RWPE2 (cell line): ENCODE data around the gene FYCO1.

Experiments
- ATAC-seq: fragments of 200-7000 bp; cut with Tn5 transposase; 3 replicates; pipeline ENCODE4 v1.9.1; 2021; ENCODE audit warnings: low read depth
- DNase-seq: peaks from one replicate; pipeline ENCODE4 v3.0.0-alpha.2; 2020; ENCODE audit warnings: low spot score
- H3K27ac ChIP-seq: fragments of 450-650 bp; 2 replicates; pipeline ENCODE4 v1.5.1; 2017; ENCODE audit warnings: mild to moderate bottlenecking; ENCODE audit not compliant: poor library complexity, severe bottlenecking
- H3K27me3 ChIP-seq: fragments of 250-450 bp; sonication (Bioruptor Pico); 2 replicates; pipeline ENCODE4 v1.5.1; 2021; ENCODE audit warnings: mild to moderate bottlenecking, moderate library complexity; ENCODE audit not compliant: insufficient read depth, poor library complexity, severe bottlenecking
- H3K36me3 ChIP-seq: fragments of 250-450 bp; sonication (Bioruptor Pico); 2 replicates; pipeline ENCODE4 v1.5.1; 2020; ENCODE audit warnings: low read depth, mild to moderate bottlenecking, moderate library complexity
- H3K4me1 ChIP-seq: fragments of 250-450 bp; sonication (Bioruptor Pico); 2 replicates; pipeline ENCODE4 v1.5.1; 2021; ENCODE audit warnings: mild to moderate bottlenecking, moderate library complexity; ENCODE audit not compliant: insufficient read depth, poor library complexity, severe bottlenecking
- H3K4me3 ChIP-seq: fragments of 250-450 bp; sonication (Bioruptor Pico); 2 replicates; pipeline ENCODE4 v1.5.1; 2021; ENCODE audit warnings: mild to moderate bottlenecking, moderate library complexity; ENCODE audit not compliant: severe bottlenecking
- H3K9me3 ChIP-seq: fragments of 250-450 bp; sonication (Bioruptor Pico); 2 replicates; pipeline ENCODE4 v1.5.1; 2021; ENCODE audit warnings: mild to moderate bottlenecking, moderate library complexity; ENCODE audit not compliant: severe bottlenecking
- TF ChIP-seq, protein P1 (sequence below): fragments of 450-650 bp; IDR thresholded peaks from one replicate; pipeline ENCODE4 v1.5.1; 2017; ENCODE audit warnings: mild to moderate bottlenecking, moderate library complexity; ENCODE audit not compliant: poor library complexity, severe bottlenecking

The FYCO1 gene

DNA sequence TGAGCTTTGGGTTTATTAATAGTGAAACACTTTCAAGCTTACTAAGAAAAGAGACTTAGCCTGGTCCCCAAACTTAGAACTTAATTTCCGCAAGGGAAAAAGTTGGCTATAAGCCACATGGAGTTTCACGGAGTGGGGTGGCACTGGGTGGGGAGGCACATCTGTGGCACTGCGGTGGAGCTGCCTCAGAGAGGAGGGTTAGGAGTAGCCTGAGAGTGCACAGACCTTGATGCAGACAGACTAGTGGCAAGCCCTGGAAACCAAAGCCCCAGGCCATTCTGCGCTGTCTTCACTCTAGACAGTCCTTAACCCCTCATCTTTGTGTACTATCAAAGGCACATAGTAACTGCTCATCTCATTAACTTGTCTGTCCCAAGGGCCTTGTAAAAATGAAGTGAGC is 30.4 kb downstream of the FYCO1 start:
- DNase-seq, result no peak
- H3K36me3 ChIP-seq, result peaks cover 51% of the 10 kb centered on the region
- H3K27me3 ChIP-seq, result no peaks in the 10 kb centered on the region
- TF ChIP-seq, protein P1, sequence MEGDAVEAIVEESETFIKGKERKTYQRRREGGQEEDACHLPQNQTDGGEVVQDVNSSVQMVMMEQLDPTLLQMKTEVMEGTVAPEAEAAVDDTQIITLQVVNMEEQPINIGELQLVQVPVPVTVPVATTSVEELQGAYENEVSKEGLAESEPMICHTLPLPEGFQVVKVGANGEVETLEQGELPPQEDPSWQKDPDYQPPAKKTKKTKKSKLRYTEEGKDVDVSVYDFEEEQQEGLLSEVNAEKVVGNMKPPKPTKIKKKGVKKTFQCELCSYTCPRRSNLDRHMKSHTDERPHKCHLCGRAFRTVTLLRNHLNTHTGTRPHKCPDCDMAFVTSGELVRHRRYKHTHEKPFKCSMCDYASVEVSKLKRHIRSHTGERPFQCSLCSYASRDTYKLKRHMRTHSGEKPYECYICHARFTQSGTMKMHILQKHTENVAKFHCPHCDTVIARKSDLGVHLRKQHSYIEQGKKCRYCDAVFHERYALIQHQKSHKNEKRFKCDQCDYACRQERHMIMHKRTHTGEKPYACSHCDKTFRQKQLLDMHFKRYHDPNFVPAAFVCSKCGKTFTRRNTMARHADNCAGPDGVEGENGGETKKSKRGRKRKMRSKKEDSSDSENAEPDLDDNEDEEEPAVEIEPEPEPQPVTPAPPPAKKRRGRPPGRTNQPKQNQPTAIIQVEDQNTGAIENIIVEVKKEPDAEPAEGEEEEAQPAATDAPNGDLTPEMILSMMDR, result no peak
- ATAC-seq, result no peak
- no peaks in the 10 kb centered on the region for H3K9me3 ChIP-seq
- H3K4me1 ChIP-seq, result no peaks in the 10 kb centered on the region
- no peak overlapping the region for H3K4me3 ChIP-seq
- H3K27ac ChIP-seq, result no peak overlapping the region

DNA sequence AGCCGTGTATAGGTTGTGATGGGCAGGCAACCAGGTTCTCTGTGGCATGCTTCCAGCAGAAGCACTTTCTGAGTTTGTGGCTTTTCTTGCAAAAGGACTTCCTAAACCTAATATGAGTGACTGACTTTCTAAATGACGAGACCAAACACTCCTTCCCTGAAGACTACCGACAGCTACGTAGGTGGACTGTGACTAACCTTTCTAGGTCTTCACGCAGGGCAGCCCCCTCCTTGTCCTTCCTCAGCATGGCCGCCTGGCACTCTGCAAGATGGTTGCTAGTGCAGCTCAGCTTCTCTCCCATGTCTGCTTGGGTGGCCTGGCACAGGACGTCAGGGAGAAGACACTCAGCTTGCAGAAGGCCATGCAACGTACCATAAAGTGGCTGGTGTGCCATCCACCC is 31.5 kb downstream of the FYCO1 start:
- no peak for DNase-seq
- no peak for ATAC-seq
- Histone ChIP-seq H3K27ac (no peak overlapping the region), H3K36me3 (peaks cover 50% of the 10 kb centered on the region), H3K27me3 (no peaks in the 10 kb centered on the region), H3K4me3 (no peak overlapping the region), H3K9me3 (no peaks in the 10 kb centered on the region), H3K4me1 (no peaks in the 10 kb centered on the region)
- TF ChIP-seq, protein P1, result no peak

DNA sequence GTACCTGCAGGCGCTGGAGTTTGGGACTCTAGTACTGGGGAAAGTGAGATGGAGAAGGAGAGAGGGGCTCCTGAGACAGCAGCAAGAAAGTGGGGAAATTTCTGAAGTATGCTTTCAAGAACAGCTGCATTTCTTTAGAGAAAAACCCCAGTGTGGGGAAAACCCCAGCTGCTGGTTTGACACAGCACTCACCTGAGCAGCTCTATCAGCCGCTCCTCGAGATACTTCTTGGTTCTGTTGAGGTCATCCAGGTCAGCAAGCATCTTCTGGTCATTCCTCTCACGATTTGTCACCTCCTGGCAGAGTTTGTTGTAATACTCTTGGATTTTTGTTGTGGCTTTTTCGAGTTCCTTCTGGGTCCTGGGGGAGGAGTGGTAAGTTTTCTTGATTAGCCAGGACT is 33.6 kb downstream of the FYCO1 start:
- TF ChIP-seq, protein P1, result no peak
- no peaks in the 10 kb centered on the region for H3K9me3 ChIP-seq
- no peaks in the 10 kb centered on the region for H3K27me3 ChIP-seq
- H3K4me1 ChIP-seq, result no peaks in the 10 kb centered on the region
- ATAC-seq (no peak), DNase-seq (no peak)
- no peak overlapping the region for H3K4me3 ChIP-seq
- no peak overlapping the region for H3K27ac ChIP-seq
- H3K36me3 ChIP-seq, result peaks cover 58% of the 10 kb centered on the region

DNA sequence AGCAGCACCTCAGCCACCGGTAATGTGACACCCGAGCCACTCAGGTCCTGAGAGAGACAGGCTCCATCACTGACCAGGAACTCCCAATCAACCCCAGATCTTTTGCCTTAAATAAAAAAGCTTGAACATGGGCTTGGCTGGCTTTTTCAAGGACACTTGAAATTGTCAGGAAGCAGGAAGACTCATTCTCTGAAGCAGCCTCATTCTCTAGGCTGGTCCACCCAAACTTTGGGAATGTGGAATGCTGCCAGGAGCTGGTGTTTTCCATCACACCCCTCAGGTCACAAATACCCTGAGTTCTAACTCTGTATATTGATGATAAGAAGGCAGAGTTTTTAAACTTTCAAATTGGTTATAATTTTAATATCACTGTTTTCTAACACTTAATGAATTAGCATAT is 35.3 kb downstream of the FYCO1 start:
- TF ChIP-seq, protein P1, result no peak
- Histone ChIP-seq H3K27ac (no peak overlapping the region), H3K4me1 (peaks cover 6% of the 10 kb centered on the region), H3K9me3 (no peaks in the 10 kb centered on the region), H3K4me3 (no peak overlapping the region), H3K27me3 (no peaks in the 10 kb centered on the region), H3K36me3 (peaks cover 66% of the 10 kb centered on the region)
- DNase-seq (no peak), ATAC-seq (no peak)

DNA sequence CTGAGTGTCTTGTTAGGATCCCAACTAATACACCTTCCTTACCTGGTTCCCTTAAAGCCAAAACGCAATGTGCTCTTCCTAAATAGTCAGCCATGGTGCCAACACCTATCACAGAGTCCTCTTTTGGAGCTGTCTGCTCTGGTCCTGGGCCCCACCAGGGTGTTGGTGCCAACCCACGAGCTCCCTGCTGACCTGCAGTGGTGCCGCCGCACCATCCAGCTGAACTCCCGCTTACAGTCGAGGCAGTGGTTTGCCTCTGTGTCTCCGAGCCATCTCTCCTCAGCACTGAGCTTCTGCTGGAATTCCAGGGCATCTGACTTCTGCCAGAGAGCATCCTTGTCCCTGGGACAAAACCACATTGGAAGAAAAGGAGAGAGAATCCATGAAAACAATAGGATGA is 36.4 kb downstream of the FYCO1 start:
- no peak overlapping the region for H3K27ac ChIP-seq
- H3K27me3 ChIP-seq, result no peaks in the 10 kb centered on the region
- H3K9me3 ChIP-seq, result no peaks in the 10 kb centered on the region
- H3K36me3 ChIP-seq, result peaks cover 67% of the 10 kb centered on the region
- ATAC-seq, result no peak
- peaks cover 6% of the 10 kb centered on the region for H3K4me1 ChIP-seq
- DNase-seq, result no peak
- TF ChIP-seq, protein P1, result no peak
- H3K4me3 ChIP-seq, result no peak overlapping the region
